Esophagus squamous epithelium (tissue), 4 donors: ENCODE results near the gene LRRK2.

Experiments used
- CTCF ChIP-seq, 6 experiments: fragments of 450-650 bp in 4 of 6; fragments of 200-600 bp in 2 of 6; sonication (generic) in 2 of 6; IDR thresholded peaks; one replicate each; pipeline ENCODE4 v1.5.1; 2016 to 2019; ENCODE audit warnings: antibody characterized with exemption in 6 of 6, mild to moderate bottlenecking in 4 of 6, moderate library complexity in 4 of 6
- POLR2A ChIP-seq, 4 donors: fragments of 450-650 bp; IDR thresholded peaks; one replicate each; pipeline ENCODE4 v1.6.1; 2017; ENCODE audit warnings: antibody characterized with exemption in 4 of 4, mild to moderate bottlenecking in 4 of 4, moderate library complexity in 3 of 4

- TF ChIP-seq CTCF (IDR thresholded peaks at IDR 0.05) (no peak), POLR2A (IDR thresholded peaks at IDR 0.05) (no peak)
Observed at GRCh38 chr12:40261937-40262336, 37.1 kb downstream of the LRRK2 start.
